ENCODE data around the gene ZMYND15. TPM values are rescaled to one million over a fixed set of nuclear protein-coding genes. Genes with fewer than 3 reads are reported as not detected.

Gene ZMYND15
- total RNA-seq, 2 donors from 2014 or later: 1.0 to 2.3 TPM

DNA sequence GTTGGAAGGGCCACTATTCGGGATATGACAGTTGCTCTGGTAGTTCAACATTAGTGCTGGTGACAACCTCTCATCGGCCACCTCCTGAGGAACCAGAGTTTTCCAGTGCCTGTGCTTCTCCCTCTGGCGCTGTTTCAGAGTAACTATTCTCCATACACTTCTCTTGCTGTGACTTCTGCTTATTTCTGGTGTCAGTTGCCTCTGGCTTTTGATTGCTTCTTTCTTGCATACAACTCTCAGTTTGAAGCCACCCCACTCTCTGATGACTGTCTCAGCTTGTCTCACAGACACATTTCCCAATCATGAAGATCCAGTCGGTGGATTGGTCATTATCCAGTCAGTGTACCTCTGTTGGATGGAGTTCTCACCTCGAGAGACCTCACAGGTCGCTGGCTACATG, 28.7 kb downstream of the ZMYND15 start:
- H3K9me3 Mint-ChIP-seq: no peaks in the 10 kb centered on the region
- ATAC-seq (no peak), DNase-seq (ENCODE audit: low spot score) (no peak)
- no peak overlapping the region for H3K27ac Mint-ChIP-seq
- no peak overlapping the region for H3K4me3 Mint-ChIP-seq
- H3K36me3 Mint-ChIP-seq: no peaks in the 10 kb centered on the region
- H3K27me3 Mint-ChIP-seq: peaks cover 8 to 9% of the 10 kb centered on the region in 2 donors
- peaks cover 9 to 10% of the 10 kb centered on the region in 2 donors for H3K4me1 Mint-ChIP-seq (ENCODE audit: low read depth in 2 of 2)

DNA sequence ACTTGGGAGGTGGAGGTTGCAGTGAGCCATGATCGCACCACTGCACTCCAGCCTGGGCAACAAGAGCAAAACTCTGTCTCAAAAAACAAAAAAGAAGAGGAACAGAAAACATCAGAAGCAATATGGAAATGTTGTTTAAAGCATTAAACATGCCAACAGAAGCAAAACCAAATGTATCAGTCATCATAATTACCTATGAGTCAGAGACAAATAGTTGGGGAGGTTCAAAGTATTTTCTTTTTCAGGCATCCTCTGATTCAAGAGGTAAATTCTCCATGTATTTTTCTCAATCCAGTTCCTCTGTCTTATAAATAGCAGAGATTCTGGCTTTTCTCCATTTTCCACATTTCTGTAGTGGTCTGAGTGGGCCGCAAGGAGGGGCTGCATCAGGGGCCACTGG, 30.0 kb downstream of the ZMYND15 start:
- Mint-ChIP-seq H3K9me3 (no peaks in the 10 kb centered on the region), H3K4me1 (ENCODE audit: low read depth in 2 of 2) (peaks cover 6% of the 10 kb centered on the region in 2 donors), H3K27ac (no peak overlapping the region), H3K27me3 (peaks cover 10 to 11% of the 10 kb centered on the region in 2 donors), H3K4me3 (no peak overlapping the region), H3K36me3 (no peaks in the 10 kb centered on the region)
- no peak for DNase-seq (ENCODE audit: low spot score)
- no peak for ATAC-seq

DNA sequence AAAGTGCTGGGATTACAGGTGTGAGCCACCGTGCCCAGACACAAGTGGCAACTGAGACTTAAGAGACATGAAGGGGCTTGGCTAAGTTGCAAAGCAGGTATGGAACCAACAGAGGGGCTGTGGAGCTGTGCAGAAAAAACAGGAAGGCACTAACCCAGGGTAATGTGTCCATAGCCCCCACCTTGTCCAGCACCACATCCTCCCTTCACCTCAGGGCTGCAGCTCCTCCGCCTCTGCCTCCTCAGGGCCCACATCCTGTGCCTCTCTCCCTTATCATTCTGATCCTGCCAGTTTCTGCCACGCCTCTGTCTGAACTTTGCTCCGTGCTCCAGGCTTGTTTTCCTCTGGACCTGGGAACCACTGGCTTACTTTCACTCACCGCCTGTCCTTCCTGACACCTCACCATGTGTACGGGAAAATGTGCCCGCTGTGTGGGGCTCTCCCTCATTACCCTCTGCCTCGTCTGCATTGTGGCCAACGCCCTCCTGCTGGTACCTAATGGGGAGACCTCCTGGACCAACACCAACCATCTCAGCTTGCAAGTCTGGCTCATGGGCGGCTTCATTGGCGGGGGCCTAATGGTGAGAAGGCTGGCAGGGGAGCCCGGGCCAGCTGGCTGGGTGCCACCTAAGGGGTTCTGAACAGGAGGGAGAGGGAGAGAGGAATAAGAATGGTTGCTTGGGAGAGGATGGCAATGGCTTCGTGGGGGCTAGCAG, 32.0 kb downstream of the ZMYND15 start, which contains the start of gene TM4SF5:
TM4SF5 (plus strand) TSS at position 368 of the 716 bp plus-strand sequence; CDS start at position 405, 37 bp downstream.
- H3K4me1 Mint-ChIP-seq (ENCODE audit: low read depth in 2 of 2): peaks cover 6% of the 10 kb centered on the region in 2 donors
- DNase-seq (ENCODE audit: low spot score) (no peak), ATAC-seq (peak in 1 of 2 donors; percentile 52)
- H3K27ac Mint-ChIP-seq: no peak within 1 kb of the TSS
- H3K4me3 Mint-ChIP-seq: no peak within 1 kb of the TSS
- no peaks in the 10 kb centered on the region for H3K9me3 Mint-ChIP-seq
- peaks cover 9 to 10% of the 10 kb centered on the region in 2 donors for H3K27me3 Mint-ChIP-seq
- H3K36me3 Mint-ChIP-seq: no peaks in the 10 kb centered on the region

DNA sequence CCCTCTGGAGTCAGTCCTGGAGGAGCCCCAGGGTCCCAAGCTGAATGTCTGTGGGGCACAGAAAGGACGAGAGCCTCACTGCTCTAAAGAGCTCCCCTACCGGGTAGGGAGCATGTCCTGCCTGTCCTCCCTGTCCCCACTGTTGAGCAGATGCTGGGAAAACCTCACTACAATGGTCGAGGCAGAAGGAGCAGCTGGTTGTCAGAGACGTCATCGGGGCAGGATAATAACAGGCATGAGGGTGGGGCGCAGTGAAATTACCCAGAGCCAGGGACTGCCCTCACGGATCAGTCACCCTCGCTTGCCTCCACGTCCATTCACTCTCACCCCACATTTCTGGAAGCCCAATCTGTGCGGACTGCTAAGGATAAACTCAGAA, 32.6 kb downstream of the ZMYND15 start:
- Mint-ChIP-seq H3K9me3 (no peaks in the 10 kb centered on the region), H3K4me1 (ENCODE audit: low read depth in 2 of 2) (peaks cover 6% of the 10 kb centered on the region in 2 donors), H3K36me3 (no peaks in the 10 kb centered on the region), H3K27ac (no peak overlapping the region), H3K4me3 (no peak overlapping the region), H3K27me3 (peaks cover 9 to 10% of the 10 kb centered on the region in 2 donors)
- no peak for DNase-seq (ENCODE audit: low spot score)
- ATAC-seq: no peak

DNA sequence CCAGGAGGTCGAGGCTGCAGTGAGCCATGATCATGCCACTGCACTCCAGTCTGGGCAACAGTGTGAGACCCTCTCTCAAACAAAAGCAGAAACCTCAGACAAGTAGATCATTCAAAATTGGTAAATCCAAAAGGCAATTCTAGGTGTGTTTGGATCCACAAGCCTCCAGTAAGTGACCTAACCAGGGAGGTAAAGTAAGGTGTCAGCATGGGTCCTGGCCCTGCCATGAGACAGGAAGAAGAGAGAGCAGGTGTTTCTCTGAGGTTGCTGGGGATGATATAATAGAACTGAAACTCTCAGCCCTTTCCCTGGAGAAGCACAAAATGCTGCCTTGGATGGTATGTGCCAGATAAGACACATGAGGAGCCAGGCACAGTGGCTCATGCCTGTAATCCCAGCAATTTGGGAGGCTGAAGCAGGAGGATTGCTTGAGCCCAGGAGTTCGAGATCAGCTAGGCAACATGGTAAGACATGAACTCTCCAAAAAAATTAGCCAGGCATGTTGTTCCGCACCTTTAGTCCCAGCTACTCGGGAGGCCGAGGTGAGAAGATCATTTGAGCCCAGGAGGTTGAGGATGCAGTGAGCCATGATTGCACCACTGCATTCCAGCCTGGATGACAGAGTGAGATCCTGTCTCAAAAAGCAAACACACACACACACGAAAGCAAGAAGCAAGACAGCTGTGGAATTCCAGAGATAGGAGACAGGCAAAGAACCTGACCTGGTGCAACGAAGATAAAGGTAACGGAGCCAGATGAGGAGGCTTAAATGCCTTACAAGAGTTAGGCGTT, 38.5 kb downstream of the ZMYND15 start:
- Mint-ChIP-seq H3K36me3 (no peaks in the 10 kb centered on the region), H3K9me3 (no peaks in the 10 kb centered on the region), H3K27ac (peak overlapping the region in 1 of 2 donors; percentile 40), H3K4me3 (no peak overlapping the region), H3K27me3 (peaks cover 23 to 40% of the 10 kb centered on the region in 2 donors), H3K4me1 (ENCODE audit: low read depth in 2 of 2) (peaks cover 0 to 3% of the 10 kb centered on the region in 2 donors)
- DNase-seq (ENCODE audit: low spot score) (no peak), ATAC-seq (no peak)

DNA sequence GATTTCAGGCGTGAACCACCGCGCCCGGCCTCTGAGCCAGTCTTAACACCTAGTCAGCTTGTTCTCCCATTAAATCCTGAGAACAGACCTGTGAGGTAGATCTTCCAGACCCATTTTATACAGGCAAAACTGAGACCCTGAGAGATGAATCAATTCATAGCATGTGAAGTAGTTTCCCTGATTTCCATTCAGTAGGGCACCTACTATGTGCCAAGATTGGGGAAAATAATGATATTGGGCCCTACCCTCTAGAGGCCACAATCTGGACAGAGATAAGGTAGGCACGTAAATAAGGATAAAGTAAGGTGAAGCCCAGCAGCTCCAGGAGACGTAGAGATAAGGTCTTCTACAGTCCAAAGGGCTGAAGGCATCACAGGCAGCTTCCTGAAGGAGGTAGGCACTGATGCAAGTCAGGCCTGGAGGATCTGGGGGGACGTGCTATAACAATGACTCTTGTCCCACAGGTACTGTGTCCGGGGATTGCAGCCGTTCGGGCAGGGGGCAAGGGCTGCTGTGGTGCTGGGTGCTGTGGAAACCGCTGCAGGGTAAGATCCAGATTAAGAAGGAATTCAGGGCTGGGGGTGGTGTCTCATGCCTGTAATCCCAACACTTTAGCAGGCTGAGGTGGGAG, 40.8 kb downstream of the ZMYND15 start:
- Mint-ChIP-seq H3K9me3 (no peaks in the 10 kb centered on the region), H3K4me1 (ENCODE audit: low read depth in 2 of 2) (peaks cover 0 to 7% of the 10 kb centered on the region in 2 donors), H3K36me3 (no peaks in the 10 kb centered on the region), H3K27ac (no peak overlapping the region), H3K27me3 (peaks cover 24 to 40% of the 10 kb centered on the region in 2 donors), H3K4me3 (no peak overlapping the region)
- DNase-seq (ENCODE audit: low spot score) (no peak), ATAC-seq (no peak)

DNA sequence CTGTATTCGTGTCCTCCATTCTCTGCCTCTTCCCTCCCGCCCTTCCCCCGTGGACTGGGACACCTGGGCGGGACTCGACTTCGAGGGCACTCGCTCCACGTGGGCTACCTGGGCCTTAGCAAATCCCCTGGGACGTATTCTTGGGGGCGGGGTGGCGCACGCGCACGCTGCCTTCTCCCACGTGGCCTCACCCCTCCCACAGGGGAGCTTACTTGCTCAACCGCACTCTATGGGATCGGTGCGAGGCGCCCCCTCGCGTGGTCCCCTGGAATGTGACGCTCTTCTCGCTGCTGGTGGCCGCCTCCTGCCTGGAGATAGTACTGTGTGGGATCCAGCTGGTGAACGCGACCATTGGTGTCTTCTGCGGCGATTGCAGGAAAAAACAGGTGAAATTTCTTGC, 43.0 kb downstream of the ZMYND15 start:
- Mint-ChIP-seq H3K27ac (peak overlapping the region in 1 of 2 donors; percentile 7), H3K9me3 (no peaks in the 10 kb centered on the region), H3K4me3 (no peak overlapping the region), H3K4me1 (ENCODE audit: low read depth in 2 of 2) (peaks cover 14 to 22% of the 10 kb centered on the region in 2 donors), H3K36me3 (no peaks in the 10 kb centered on the region), H3K27me3 (peaks cover 32 to 40% of the 10 kb centered on the region in 2 donors)
- ATAC-seq: peak; percentile 26 to 40
- no peak for DNase-seq (ENCODE audit: low spot score)

DNA sequence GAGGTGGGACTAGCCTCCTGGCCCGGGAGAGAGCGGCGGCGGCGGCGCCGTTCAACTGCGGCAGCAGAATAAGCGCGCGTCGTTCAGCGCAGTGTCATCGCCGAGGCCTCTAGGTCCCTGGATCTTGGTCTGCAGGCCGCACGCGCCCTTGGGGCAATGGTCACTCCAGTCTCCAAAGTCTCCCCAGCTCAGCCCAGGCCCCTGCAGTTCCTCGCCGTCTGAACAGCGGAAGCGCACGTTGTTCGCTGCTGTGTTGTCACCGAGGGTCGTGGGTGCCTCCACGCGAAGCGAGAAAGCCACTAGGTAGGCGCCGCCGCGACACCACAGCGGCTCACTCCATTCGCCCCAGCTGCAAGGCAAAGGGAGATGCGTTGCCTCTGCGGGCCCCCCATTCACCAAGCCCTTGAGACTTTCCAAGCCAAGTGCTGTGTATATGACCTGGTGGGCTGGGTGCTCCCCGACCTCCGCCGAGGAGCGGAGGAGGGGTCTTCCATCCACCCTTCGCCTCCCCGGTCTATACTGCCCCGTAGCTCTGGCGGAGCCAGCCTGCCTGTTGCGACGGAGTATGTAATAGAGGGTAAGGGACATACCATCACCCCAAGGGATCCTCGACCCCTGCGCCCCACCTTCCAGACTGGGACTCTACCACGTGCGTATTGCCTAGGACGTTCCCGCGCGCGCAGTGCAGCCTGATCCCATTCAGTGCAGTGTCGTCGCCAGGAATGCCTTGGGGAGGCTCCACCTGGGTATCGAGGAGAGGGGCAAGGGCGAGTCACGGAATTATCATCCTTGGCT, 45.9 kb downstream of the ZMYND15 start:
- DNase-seq (ENCODE audit: low spot score) (no peak), ATAC-seq (no peak)
- peaks cover 21% of the 10 kb centered on the region in 2 donors for H3K27me3 Mint-ChIP-seq
- peak overlapping the region; percentile 31 for H3K4me3 Mint-ChIP-seq
- H3K36me3 Mint-ChIP-seq: no peaks in the 10 kb centered on the region
- peaks cover 22 to 33% of the 10 kb centered on the region in 2 donors for H3K4me1 Mint-ChIP-seq (ENCODE audit: low read depth in 2 of 2)
- H3K9me3 Mint-ChIP-seq: no peaks in the 10 kb centered on the region
- no peak overlapping the region for H3K27ac Mint-ChIP-seq

DNA sequence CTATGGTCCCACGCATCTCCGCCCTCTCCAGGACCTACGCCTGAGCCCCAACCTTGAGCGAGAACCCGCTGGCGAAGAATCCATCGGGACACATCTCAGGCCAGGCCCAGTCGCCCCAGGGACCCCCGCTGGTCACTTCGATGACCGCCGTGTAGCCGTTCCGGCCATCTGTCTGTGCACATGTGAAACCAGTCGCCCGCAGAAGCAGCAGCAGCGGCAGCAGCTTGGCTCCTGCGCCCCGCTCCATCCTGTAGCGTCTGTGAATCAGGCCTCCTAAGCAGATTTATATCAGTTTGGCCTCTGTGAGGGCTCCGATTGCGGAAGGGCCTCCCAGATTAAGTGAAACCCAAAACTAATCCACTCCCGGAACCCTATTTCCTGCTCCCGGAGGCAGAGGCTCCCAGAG, 46.5 kb downstream of the ZMYND15 start, which contains the start of gene VMO1:
VMO1 (minus strand) TSS at position 259 of the 406 bp plus-strand sequence; CDS start at position 247, 12 bp downstream.
- ATAC-seq: no peak
- no peak for DNase-seq (ENCODE audit: low spot score)
- H3K9me3 Mint-ChIP-seq: no peaks in the 10 kb centered on the region
- peaks cover 28 to 38% of the 10 kb centered on the region in 2 donors for H3K4me1 Mint-ChIP-seq (ENCODE audit: low read depth in 2 of 2)
- no peak within 1 kb of the TSS for H3K27ac Mint-ChIP-seq
- H3K27me3 Mint-ChIP-seq: peaks cover 16 to 21% of the 10 kb centered on the region in 2 donors
- peak within 1 kb of the TSS; percentile 31 for H3K4me3 Mint-ChIP-seq
- H3K36me3 Mint-ChIP-seq: no peaks in the 10 kb centered on the region

DNA sequence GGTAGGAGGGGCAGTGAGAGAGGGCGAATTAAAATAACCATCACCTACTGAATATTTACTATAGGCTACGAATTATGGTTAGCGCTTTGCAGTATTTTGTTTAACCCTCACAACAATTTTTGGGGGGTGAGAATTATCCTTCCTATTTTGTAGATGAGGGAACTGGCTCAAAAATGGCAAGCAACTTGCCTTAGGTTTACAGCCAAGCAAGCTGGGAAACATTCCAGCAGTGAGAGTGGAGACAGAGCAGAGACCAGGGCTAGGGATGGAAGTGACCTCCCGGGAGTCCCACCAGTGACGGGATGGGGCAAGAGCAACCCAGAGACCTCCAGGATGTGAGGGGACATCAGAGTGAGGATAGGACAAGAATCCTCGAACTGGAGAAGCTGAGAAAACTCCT, 46.9 kb downstream of the ZMYND15 start:
- H3K27ac Mint-ChIP-seq: no peak overlapping the region
- H3K36me3 Mint-ChIP-seq: no peaks in the 10 kb centered on the region
- H3K27me3 Mint-ChIP-seq: peaks cover 16 to 21% of the 10 kb centered on the region in 2 donors
- DNase-seq (ENCODE audit: low spot score) (no peak), ATAC-seq (no peak)
- peaks cover 32 to 40% of the 10 kb centered on the region in 2 donors for H3K4me1 Mint-ChIP-seq (ENCODE audit: low read depth in 2 of 2)
- peak overlapping the region; percentile 31 for H3K4me3 Mint-ChIP-seq
- no peaks in the 10 kb centered on the region for H3K9me3 Mint-ChIP-seq

DNA sequence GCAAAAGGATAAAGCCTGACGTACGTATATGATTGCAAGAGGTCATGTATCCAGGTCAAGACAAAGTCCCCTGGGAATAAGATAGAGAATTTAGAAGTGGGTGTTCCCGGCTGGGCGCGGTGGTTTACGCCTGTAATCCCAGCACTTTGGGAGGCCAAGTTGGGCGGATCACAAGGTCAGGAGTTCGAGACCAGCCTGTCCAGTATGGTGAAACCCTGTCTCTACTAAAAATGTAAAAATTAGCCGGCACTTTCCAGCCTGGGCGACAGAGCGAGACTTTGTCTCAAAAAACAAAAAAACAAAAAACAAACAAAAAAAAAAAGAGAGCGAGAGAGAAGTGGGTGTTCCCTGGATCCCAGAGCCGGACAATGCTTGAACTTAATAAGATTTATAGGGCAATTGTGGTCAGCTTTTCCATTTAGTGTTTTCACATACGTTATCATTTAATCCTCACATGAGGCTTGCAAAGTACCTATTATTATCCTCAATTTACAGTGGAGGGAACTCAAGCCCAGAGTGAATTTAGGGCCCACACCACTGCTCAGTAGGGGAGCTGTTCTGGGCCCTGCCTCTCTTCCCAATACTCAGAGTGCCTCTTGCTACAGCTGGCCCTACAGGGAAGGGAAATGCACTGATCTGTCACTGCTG, 48.6 kb downstream of the ZMYND15 start:
- Mint-ChIP-seq H3K4me3 (peak overlapping the region; percentile 84), H3K36me3 (no peaks in the 10 kb centered on the region), H3K27ac (peak overlapping the region; percentile 17 to 66), H3K27me3 (peaks cover 8 to 15% of the 10 kb centered on the region in 2 donors), H3K4me1 (ENCODE audit: low read depth in 2 of 2) (peaks cover 34 to 38% of the 10 kb centered on the region in 2 donors), H3K9me3 (no peaks in the 10 kb centered on the region)
- DNase-seq (ENCODE audit: low spot score) (no peak), ATAC-seq (no peak)

DNA sequence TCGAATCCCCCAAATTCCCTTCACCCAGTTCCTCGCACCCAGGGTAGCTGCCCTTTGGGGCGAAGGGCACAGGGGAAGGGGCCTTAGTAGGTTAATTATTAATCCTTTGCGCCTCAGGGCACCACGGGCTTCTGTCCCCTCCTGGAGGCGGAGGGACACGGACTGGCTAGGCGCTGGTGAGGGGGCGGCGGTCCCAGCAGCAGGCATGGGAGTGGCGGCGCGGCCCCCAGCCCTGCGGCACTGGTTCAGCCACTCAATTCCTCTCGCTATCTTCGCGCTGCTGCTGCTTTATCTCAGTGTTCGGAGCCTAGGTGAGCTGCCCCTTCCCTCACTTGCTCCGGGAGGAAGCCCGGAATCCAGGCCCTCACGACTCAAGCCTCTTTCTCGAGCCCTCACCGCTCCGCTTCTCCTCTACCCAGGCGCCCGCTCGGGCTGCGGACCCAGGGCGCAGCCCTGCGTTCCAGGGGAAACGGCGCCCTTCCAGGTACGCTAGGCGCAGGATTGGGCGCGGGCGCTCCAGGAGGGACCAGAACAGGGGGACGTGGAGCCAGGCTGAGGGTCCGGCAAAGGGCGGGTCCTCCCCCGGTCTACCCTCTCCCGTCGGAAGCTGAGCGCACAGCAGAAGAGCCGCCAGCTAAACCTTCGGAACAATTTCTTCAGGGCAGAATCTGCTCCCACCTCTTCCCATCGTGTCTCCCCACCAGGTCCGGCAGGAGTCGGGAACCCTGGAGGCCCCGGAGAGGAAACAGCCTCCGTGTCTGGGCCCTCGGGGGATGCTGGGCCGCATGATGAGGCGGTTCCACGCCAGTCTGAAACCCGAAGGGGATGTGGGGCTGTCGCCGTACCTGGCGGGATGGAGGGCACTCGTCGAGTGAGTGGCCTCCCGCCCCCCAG, 49.4 kb downstream of the ZMYND15 start, which contains the start of gene GLTPD2:
GLTPD2 (plus strand) TSS at position 158 of the 894 bp plus-strand sequence; CDS start at position 206, 48 bp downstream.
- H3K27ac Mint-ChIP-seq: peak within 1 kb of the TSS; percentile 66 to 93
- peaks cover 37 to 38% of the 10 kb centered on the region in 2 donors for H3K4me1 Mint-ChIP-seq (ENCODE audit: low read depth in 2 of 2)
- no peak for DNase-seq (ENCODE audit: low spot score)
- ATAC-seq: no peak
- H3K4me3 Mint-ChIP-seq: peak within 1 kb of the TSS; percentile 84
- peaks cover 0 to 14% of the 10 kb centered on the region in 2 donors for H3K27me3 Mint-ChIP-seq
- no peaks in the 10 kb centered on the region for H3K36me3 Mint-ChIP-seq
- H3K9me3 Mint-ChIP-seq: no peaks in the 10 kb centered on the region
